Left ventricle myocardium inferior (tissue), 1 donor: ENCODE data around the gene DDX17. TPM values are rescaled to one million over a fixed set of nuclear protein-coding genes. Genes with fewer than 3 reads are reported as not detected.

Experiments
- DNase-seq: peaks from one replicate; pipeline ENCODE4 v3.0.0-alpha.2; 2020
- H3K27ac ChIP-seq: fragments of 200-600 bp; replicated peaks from 2 replicates; pipeline ENCODE4 v1.8.0; 2021
- H3K27me3 ChIP-seq: fragments of 200-600 bp; 2 replicates; pipeline ENCODE4 v1.8.0; 2021; ENCODE audit warnings: low read depth
- H3K36me3 ChIP-seq: fragments of 200-600 bp; 2 replicates; pipeline ENCODE4 v1.8.0; 2021
- H3K4me1 ChIP-seq: fragments of 200-600 bp; 2 replicates; pipeline ENCODE4 v1.8.0; 2021
- H3K4me3 ChIP-seq: fragments of 200-600 bp; 2 replicates; pipeline ENCODE4 v1.8.0; 2021; ENCODE audit warnings: mild to moderate bottlenecking, moderate library complexity
- H3K9me3 ChIP-seq: fragments of 200-600 bp; replicated peaks from 2 replicates; pipeline ENCODE4 v1.8.0; 2021
- intact Hi-C: fragments of 100-400 bp; cut with micrococcal nuclease; formaldehyde crosslinking; loops from one replicate; pipeline ENCODE4 v1.11.0; 2022
- total RNA-seq: library from RNA; stranded (reverse); fragmentation: NEBNext Ultra II Directional; extraction: Animal tissue kit (Norgen Biotek cat#: 25700); gene quantifications from one replicate; pipeline ENCODE4 v1.2.1, GENCODE V29; 2021
- TF ChIP-seq, protein P1 (sequence below): fragments of 200-600 bp; IDR thresholded peaks from 2 replicates; pipeline ENCODE4 v1.8.0; 2021; ENCODE audit warnings: antibody characterized with exemption, mild to moderate bottlenecking, borderline replicate concordance
- donor health status: DM: no; HTN: yes; CAD: no; lungs with severe emphysema.

The DDX17 gene
- total RNA-seq, 1 donor from 2014 or later, result 228 TPM

DNA sequence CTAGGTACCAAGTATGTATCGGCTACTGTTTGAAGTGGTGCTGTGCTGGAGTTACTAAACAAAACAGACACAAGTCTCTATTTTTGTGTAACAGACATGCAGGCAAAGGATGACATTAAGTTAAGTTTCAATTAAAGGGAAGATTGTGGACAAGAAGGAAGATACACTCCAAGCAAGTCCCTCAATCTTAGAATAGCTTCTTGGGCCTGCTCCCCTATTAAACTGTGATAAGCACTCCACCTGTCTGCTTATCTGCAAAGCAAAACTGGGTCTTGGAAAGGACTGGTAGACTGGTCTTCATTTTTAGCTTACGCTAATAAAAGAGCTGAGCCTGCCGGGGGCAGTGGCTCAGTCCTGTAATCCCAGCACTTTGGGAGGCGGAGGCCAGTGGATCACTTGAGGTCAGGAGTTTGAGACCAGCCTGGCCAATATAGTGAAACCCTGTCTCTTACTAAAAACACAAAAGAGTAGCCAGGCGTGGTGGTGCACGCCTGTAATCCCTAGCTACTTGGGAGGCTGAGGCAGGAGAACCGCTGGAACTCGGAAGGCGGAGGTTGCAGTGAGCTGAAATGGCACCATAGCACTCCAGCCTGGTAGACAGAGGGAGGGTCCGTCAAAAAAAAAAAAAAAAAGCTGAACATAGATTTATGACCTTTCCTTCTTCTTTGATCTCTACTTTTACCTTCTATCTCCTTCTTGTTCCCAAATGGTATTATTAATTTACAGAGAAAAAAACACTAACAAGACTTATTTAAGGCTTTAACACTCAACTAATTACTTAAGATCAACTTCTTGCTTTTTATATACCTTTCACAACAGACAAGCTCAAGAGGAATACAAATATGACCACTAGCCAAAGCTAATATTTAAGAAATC is 4.1 kb downstream of the DDX17 start:
- H3K36me3 ChIP-seq, result peaks cover 57% of the 10 kb centered on the region
- H3K27me3 ChIP-seq, result no peaks in the 10 kb centered on the region
- no peaks in the 10 kb centered on the region for H3K9me3 ChIP-seq
- peaks cover 88% of the 10 kb centered on the region for H3K4me1 ChIP-seq
- TF ChIP-seq, protein P1, sequence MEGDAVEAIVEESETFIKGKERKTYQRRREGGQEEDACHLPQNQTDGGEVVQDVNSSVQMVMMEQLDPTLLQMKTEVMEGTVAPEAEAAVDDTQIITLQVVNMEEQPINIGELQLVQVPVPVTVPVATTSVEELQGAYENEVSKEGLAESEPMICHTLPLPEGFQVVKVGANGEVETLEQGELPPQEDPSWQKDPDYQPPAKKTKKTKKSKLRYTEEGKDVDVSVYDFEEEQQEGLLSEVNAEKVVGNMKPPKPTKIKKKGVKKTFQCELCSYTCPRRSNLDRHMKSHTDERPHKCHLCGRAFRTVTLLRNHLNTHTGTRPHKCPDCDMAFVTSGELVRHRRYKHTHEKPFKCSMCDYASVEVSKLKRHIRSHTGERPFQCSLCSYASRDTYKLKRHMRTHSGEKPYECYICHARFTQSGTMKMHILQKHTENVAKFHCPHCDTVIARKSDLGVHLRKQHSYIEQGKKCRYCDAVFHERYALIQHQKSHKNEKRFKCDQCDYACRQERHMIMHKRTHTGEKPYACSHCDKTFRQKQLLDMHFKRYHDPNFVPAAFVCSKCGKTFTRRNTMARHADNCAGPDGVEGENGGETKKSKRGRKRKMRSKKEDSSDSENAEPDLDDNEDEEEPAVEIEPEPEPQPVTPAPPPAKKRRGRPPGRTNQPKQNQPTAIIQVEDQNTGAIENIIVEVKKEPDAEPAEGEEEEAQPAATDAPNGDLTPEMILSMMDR, result no peak
- no peak for DNase-seq
- peak overlapping the region; percentile 7 for H3K27ac ChIP-seq
- intact Hi-C loops, result no loop called here
- H3K4me3 ChIP-seq, result peak overlapping the region; percentile 93

DNA sequence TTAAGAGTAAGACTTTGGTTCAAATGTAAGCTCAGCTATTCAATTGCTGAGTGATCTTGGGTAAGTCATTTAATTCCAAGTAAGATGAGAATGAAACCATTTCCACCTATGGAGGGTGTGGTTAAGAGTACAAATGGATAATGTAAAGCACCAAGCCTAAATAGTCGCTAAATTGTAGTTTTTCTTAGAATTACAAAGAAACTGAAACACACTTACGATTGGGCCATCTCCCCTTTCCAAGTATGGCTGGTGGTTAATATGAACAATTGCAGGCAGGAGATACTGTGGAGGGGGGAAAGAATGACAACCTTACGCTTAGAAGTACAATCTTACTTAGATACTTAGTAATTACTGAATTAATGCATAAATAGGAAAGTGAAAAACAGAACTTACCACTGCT is 8.2 kb downstream of the DDX17 start:
- Histone ChIP-seq H3K36me3 (peaks cover 90% of the 10 kb centered on the region), H3K4me3 (no peak overlapping the region), H3K27ac (no peak overlapping the region), H3K9me3 (no peaks in the 10 kb centered on the region), H3K27me3 (no peaks in the 10 kb centered on the region), H3K4me1 (peaks cover 89% of the 10 kb centered on the region)
- TF ChIP-seq, protein P1, result no peak
- DNase-seq, result no peak
- intact Hi-C loops, result no loop called here

DNA sequence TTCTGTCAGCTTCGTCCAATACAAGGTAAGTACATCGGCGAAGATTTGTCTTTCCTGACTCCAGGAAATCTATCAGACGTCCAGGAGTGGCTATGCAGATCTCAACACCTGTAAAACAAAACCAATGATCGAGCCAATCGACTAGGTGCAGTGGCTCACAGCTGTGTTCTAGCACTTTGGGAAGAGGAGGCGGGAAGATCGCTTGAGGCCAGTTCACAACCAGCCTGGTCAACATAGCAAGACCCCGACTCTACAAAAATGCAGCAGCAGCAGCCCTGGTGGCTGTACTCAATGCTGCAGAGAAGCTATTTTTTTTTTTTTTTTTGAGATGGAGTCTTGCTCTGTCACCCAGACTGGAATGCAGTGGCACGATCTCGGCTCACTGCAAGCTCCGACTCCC is 11.2 kb downstream of the DDX17 start:
- H3K36me3 ChIP-seq, result peaks cover 100% of the 10 kb centered on the region

DNA sequence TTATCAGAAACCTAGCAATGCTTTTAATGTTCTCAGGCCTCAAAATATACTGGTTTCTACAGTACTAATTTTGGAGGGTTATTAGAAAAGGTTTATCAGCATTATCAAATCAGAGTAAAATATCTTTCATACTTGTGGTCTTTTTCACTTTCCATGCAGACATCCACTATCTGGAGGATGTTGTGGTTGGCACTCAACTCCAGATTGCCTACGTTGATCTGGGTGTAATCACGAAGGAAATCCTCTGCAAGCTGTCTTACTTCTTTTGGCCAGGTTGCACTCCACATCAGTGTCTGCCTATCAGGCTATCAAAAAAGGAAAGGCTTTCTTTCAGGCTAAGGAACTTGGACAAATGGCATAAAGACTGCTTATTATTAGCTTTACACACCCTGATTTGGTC is 11.6 kb downstream of the DDX17 start:
- Histone ChIP-seq H3K4me1 (peaks cover 90% of the 10 kb centered on the region), H3K4me3 (no peak overlapping the region), H3K36me3 (peaks cover 100% of the 10 kb centered on the region), H3K27me3 (no peaks in the 10 kb centered on the region), H3K9me3 (no peaks in the 10 kb centered on the region), H3K27ac (no peak overlapping the region)
- intact Hi-C loops, result no loop called here
- DNase-seq, result no peak
- TF ChIP-seq, protein P1, result no peak

More for the DNA sequence above, 11.2 kb downstream of the DDX17 start:
- TF ChIP-seq, protein P1, result no peak
- no peak for DNase-seq
- Histone ChIP-seq H3K9me3 (no peaks in the 10 kb centered on the region), H3K4me1 (peaks cover 90% of the 10 kb centered on the region), H3K4me3 (no peak overlapping the region), H3K27ac (no peak overlapping the region), H3K27me3 (no peaks in the 10 kb centered on the region)
- intact Hi-C loops, result no loop called here

DNA sequence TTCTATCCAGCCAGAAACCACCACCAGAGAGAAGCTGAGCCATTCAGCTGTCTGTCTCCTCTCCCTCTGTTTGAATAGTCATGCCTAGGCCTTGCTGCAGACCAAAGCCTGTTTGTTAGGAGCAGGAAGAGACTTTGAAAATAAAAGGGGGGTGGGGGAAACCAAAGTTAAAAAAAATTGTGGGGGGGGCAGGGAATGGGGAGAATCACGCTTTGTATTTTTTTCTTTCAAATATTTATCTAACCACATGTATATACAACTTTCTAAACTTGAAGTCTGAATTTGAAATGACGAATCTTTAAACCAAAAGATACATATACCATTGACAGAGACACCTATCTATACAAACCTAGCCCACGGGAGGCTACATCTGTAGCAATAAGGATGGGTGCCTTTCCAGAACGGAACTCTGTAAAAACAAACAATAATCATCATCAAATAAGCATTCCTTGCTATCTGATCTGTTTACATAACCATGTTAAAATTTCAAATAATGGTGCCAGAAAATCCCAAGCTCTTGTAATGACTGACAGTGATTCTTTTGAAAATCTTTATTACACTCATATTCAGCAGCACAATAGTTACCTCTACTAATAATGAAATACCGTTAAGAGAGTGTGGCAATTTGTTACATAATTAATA is 14.3 kb downstream of the DDX17 start:
- intact Hi-C loops, result no loop called here
- Histone ChIP-seq H3K4me1 (peaks cover 80% of the 10 kb centered on the region), H3K27ac (peak overlapping the region; percentile 78), H3K27me3 (no peaks in the 10 kb centered on the region), H3K4me3 (no peak overlapping the region), H3K36me3 (peaks cover 100% of the 10 kb centered on the region), H3K9me3 (no peaks in the 10 kb centered on the region)
- DNase-seq, result no peak
- TF ChIP-seq, protein P1, result no peak
